Stomach (tissue), 4 donors: ENCODE measurements around the gene TIMP1.

Experiments used
- EP300 ChIP-seq: sonication (generic); formaldehyde crosslinking; IDR thresholded peaks from one replicate; pipeline ENCODE4 v1.6.1; 2017; ENCODE audit warnings: antibody characterized with exemption
- POLR2A ChIP-seq, 4 donors: fragments of 450-650 bp; IDR thresholded peaks; one replicate each; pipeline ENCODE4 v1.6.1; 2016; ENCODE audit warnings: antibody characterized with exemption in 4 of 4, control low read depth in 2 of 4, mild to moderate bottlenecking in 1 of 4, moderate library complexity in 1 of 4
- POLR2AphosphoS5 ChIP-seq, 3 donors: sonication (generic); formaldehyde crosslinking; IDR thresholded peaks; one replicate each; pipeline ENCODE4 v1.6.1; 2016; ENCODE audit warnings: antibody characterized with exemption in 3 of 3
- TF ChIP-seq, protein P1 (sequence below), 7 experiments: fragments of 450-650 bp in 4 of 7; fragments of 200-600 bp in 3 of 7; sonication (generic) in 3 of 7; IDR thresholded peaks; one replicate each; pipeline ENCODE4 v1.5.1; 2016 to 2019; ENCODE audit warnings: antibody characterized with exemption in 7 of 7, control low read depth in 2 of 7, mild to moderate bottlenecking in 1 of 7

DNA sequence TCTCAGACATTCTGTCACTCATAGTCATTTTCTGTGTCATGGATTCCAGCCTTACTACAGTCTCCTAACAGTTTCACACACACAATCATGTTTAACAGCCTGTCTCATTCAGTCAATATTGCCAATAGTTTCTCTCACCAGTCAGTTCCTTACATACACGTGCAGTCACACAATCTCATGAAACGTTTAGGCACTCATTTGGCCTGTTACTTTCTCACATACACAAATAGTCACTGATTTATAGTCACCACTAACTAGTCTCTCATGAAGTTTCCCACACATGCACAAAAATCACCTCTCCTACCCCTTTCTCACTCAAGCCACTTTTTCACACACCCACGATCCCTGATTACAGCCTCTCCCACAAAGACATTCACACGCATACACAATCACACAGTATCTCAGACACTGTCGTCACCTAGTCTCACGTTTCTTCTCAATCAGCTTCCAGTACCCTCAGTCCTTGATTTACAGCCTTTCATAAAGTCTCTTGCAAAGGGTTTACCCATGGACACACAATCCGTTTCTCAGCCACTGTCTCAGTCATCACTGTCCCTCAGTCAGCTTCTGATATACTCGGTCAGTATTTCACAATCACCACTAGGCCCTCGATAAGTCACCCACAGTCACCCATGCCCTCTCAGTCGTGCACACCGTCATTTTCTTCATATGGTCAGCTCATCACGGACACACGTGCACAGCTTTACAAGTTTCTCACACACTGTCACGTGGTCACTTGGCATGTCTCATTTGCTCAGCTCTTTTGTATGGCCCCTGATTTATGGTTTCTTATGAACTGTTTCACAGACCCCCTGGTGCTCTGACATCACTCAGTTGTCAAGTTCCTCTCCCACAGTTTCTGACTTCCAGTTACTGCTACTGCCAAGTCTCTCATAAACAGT lies 51.7 kb downstream of the TIMP1 start:
- TF ChIP-seq, protein P1, sequence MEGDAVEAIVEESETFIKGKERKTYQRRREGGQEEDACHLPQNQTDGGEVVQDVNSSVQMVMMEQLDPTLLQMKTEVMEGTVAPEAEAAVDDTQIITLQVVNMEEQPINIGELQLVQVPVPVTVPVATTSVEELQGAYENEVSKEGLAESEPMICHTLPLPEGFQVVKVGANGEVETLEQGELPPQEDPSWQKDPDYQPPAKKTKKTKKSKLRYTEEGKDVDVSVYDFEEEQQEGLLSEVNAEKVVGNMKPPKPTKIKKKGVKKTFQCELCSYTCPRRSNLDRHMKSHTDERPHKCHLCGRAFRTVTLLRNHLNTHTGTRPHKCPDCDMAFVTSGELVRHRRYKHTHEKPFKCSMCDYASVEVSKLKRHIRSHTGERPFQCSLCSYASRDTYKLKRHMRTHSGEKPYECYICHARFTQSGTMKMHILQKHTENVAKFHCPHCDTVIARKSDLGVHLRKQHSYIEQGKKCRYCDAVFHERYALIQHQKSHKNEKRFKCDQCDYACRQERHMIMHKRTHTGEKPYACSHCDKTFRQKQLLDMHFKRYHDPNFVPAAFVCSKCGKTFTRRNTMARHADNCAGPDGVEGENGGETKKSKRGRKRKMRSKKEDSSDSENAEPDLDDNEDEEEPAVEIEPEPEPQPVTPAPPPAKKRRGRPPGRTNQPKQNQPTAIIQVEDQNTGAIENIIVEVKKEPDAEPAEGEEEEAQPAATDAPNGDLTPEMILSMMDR (IDR thresholded peaks at IDR 0.05): no peak
- TF ChIP-seq POLR2A (IDR thresholded peaks at IDR 0.05): no peak
- TF ChIP-seq EP300: no peak
- TF ChIP-seq POLR2AphosphoS5 (IDR thresholded peaks at IDR 0.05): no peak
